Spinal cord (tissue), 10 donors: ENCODE measurements around the gene SUFU. TPM values are rescaled to one million over a fixed set of nuclear protein-coding genes. Genes with fewer than 3 reads are reported as not detected.
A peak's percentile ranks its signal among the peaks of the same experiment; 100 is the strongest.

Experiments used
- DNase-seq, 6 donors: peaks; one replicate each; pipeline versions ENCODE4 v3.0.0 to v3.0.0-alpha.2; 2013 to 2015; ENCODE audit warnings: low spot score in 6 of 6, low read depth in 4 of 6
- H3K27ac ChIP-seq: one replicate; pipeline ENCODE4 v1.5.1; 2013; ENCODE audit warnings: low read depth, low read length, control low read depth
- H3K27me3 ChIP-seq: one replicate; pipeline ENCODE4 v1.6.1; 2013; ENCODE audit warnings: low read length; ENCODE audit not compliant: control insufficient read depth, insufficient read depth
- H3K36me3 ChIP-seq: one replicate; pipeline ENCODE4 v1.6.1; 2013; ENCODE audit warnings: low read length; ENCODE audit not compliant: control insufficient read depth, insufficient read depth
- H3K4me1 ChIP-seq: one replicate; pipeline ENCODE4 v1.6.1; 2013; ENCODE audit warnings: low read length; ENCODE audit not compliant: control insufficient read depth, insufficient read depth
- H3K4me3 ChIP-seq: one replicate; pipeline ENCODE4 v1.5.1; 2013; ENCODE audit warnings: low read depth, low read length, control low read depth
- H3K9me3 ChIP-seq: one replicate; pipeline ENCODE4 v1.6.1; 2013; ENCODE audit warnings: low read length; ENCODE audit not compliant: control insufficient read depth, insufficient read depth
- WGBS: methylation state at CpG from one replicate; pipeline ENCODE4 v1.1.5; 2013; ENCODE audit warnings: missing lambda C conversion rate; ENCODE audit not compliant: insufficient coverage; 5-methylcytosine and 5-hydroxymethylcytosine counted together
- polyA plus RNA-seq, 2 donors: library from polyadenylated mRNA; unstranded; fragments of 120-200 nt; gene quantifications; one replicate each; pipeline ENCODE4 v1.2.1, GENCODE V29; 2013; ENCODE audit not compliant: insufficient read length in 2 of 2
- total RNA-seq, 2 donors: library from RNA; depleted of rRNA in 1 of 2; stranded (reverse); fragments of 120-200 nt in 1 of 2; fragments of >200 nt in 1 of 2; gene quantifications; one replicate each; pipeline versions ENCODE4 v1.2.3 to v1.2.4, GENCODE V29; 2013 to 2014
- donor health status: healthy.

SUFU gene
- total and polyA plus RNA-seq, 4 donors: 6.8 to 27.0 (median 17.9) TPM

DNA sequence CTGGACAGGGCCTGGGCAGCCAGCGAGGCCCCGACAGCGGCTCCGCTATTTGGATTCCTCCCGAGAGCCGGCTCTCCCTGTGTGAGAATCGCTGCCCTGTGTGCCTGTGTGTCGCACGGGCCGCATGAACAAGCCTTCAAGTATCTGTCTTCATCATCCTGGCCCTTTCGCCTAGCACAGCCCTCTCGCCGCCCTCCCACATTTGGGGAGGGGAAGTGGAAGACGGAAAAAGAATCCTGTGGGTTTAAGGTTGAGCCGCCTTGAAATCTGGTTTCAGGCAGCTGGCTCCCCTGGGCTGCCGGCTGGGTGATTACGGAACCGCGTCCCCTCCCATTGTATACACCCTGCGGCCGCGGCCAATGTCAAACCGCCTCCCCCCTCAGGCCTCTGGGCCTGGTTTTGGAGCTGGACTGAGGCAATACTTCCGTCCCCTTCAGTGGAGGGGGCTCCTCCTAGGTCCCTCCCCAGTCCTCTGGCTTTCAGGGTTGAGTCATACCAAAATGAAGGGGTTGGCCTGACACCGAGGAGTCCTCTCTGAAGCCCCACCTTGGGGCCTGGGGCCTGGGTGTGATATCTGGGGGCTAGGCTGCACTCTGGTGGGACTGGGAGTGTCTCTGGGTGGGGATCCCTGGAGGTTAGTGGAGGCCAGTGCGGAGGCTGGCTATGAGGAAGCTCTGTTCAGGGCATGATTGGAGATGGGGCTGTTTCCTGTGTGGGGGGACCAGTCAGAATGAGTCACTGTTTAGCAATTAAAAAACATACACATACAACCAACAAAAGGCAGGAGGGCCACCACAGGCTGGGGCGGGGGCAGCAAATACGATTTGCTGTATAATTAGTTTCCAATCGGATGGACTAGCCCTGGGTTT, 142.2 kb downstream of the SUFU start:
- peak overlapping the region; percentile 82 for H3K4me3 ChIP-seq
- peak in 2 of 6 donors; percentile 77 to 78 for DNase-seq
- under 1% methylated on average over 17 of the region's 29 CpGs for WGBS
- no peaks in the 10 kb centered on the region for H3K27me3 ChIP-seq
- H3K27ac ChIP-seq: peak overlapping the region; percentile 98
- peaks cover 48% of the 10 kb centered on the region for H3K36me3 ChIP-seq
- no peaks in the 10 kb centered on the region for H3K9me3 ChIP-seq
- peaks cover 52% of the 10 kb centered on the region for H3K4me1 ChIP-seq

DNA sequence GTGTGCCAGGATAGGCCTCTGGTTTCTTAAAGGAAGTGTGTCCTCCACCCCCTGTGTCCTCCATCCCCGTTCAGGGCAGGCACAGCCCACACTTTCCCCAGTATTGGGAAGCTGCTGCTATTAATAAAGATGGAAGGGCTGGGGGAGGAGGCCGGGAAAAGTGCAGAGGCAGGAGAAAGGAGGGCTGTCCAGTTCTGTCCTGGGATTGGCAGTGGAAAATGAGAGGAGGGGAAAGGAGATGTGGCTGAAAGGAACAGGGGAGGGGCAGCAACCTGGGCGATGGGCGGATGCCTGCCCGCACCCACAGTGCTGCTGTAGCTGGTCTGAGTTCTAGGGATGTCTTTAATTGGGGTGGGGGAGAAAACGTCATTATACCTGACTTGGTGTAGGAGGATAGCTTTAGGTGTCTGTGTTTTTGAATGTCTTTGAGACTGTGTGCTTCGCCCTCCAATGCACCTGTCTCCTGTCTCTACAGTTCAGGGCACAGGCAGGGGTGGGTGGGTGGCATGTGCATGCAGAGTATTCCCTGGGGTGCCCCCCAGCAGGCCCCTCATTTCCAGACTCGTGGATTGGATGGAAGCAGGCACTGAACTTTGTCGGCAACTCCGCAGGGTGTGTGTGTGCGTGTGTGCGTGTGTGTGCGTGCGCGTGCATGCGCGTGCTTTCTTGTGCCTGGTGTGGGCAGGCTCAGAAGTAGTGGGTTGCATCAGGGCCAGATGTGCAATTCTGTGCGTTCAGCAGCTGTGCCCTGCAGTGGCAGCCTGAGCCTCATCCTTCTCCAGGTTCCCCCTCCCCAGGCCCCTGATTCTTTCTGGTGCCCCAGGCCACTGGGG, 143.1 kb downstream of the SUFU start:
- Histone ChIP-seq H3K4me1 (peaks cover 61% of the 10 kb centered on the region), H3K9me3 (no peaks in the 10 kb centered on the region), H3K4me3 (peak overlapping the region; percentile 82), H3K36me3 (peaks cover 57% of the 10 kb centered on the region), H3K27me3 (no peaks in the 10 kb centered on the region), H3K27ac (peak overlapping the region; percentile 98)
- peak in 2 of 6 donors; percentile 67 to 80 for DNase-seq
- 10% methylated on average over 8 of the region's 18 CpGs for WGBS

DNA sequence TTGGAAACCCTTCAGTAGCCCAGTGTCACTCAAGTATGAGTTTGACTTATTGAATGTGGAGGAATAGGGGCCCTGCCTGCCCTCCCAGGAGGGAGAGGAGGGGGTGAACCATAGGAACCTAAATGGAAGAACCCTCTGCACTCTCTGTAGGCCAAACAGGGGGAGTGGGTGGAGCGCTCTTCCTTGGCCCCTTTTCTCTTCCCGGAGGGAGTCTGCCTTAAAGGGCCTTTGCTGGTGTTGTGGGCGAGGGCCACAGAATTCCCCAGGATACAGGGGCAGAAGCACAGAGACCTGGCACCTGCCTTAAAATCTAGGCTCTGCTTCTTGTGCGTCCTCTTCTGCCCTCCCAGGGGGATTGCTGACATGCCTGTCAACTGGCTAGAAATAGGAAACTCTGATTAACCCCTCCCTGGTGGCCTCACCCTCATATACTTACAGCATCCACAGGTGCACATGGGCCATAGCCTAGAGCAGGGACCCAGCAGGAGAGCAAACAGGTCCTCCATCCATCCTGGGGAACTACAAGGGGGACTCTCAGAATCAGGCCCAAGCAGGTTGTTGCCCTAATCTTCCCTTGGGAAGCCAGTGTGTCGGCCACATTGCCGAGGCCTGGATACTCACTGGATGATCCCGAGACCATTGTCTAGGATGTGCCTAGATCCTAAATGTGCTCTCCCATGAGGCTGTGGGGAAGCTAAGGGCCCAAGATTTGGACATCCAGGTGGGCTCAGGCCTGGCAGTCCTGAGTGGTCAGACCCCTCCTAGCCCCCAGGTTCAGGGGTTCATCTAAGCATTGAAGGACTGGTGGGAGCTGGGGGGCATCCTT, 143.9 kb downstream of the SUFU start:
- no peak for DNase-seq
- Histone ChIP-seq H3K4me1 (peaks cover 69% of the 10 kb centered on the region), H3K27ac (peak overlapping the region; percentile 98), H3K4me3 (peak overlapping the region; percentile 82), H3K36me3 (peaks cover 65% of the 10 kb centered on the region), H3K9me3 (no peaks in the 10 kb centered on the region), H3K27me3 (no peaks in the 10 kb centered on the region)
- 17% methylated on average over 7 of the region's 7 CpGs for WGBS

DNA sequence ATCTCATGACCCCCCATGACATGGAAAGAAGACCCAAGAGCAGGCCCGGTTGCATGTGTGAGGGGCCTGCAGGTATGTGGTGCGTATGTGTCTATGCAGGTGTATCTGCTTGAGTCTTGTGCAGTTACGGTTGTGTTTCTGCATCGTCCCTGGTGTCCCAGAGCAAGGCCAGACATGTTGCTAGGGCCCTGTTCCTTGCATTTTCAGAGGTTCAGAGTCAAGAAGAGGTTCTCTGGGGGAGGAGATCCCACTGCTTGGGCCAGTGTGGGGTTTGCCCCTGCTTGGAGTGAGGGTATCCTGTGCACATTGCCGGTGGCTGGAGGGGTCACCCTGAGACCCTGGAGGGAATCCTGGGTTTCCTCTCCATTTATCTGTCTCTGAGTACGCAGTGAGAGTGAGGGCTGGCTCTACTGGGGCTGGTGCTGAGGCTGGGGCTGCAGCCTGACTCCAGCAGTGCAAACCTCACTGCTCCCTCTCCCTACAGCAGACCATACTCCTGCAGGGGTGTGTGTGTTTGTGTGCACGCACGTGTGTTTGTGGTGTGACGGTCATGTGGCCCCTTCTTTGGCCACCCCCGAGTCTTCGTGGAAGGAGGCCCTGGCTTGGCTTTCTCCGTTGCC, 144.6 kb downstream of the SUFU start:
- peak overlapping the region; percentile 82 for H3K4me3 ChIP-seq
- peaks cover 75% of the 10 kb centered on the region for H3K4me1 ChIP-seq
- H3K9me3 ChIP-seq: no peaks in the 10 kb centered on the region
- H3K27me3 ChIP-seq: no peaks in the 10 kb centered on the region
- no peak for DNase-seq
- 26% methylated on average over 8 of the region's 12 CpGs for WGBS
- H3K36me3 ChIP-seq: peaks cover 72% of the 10 kb centered on the region
- peak overlapping the region; percentile 98 for H3K27ac ChIP-seq

DNA sequence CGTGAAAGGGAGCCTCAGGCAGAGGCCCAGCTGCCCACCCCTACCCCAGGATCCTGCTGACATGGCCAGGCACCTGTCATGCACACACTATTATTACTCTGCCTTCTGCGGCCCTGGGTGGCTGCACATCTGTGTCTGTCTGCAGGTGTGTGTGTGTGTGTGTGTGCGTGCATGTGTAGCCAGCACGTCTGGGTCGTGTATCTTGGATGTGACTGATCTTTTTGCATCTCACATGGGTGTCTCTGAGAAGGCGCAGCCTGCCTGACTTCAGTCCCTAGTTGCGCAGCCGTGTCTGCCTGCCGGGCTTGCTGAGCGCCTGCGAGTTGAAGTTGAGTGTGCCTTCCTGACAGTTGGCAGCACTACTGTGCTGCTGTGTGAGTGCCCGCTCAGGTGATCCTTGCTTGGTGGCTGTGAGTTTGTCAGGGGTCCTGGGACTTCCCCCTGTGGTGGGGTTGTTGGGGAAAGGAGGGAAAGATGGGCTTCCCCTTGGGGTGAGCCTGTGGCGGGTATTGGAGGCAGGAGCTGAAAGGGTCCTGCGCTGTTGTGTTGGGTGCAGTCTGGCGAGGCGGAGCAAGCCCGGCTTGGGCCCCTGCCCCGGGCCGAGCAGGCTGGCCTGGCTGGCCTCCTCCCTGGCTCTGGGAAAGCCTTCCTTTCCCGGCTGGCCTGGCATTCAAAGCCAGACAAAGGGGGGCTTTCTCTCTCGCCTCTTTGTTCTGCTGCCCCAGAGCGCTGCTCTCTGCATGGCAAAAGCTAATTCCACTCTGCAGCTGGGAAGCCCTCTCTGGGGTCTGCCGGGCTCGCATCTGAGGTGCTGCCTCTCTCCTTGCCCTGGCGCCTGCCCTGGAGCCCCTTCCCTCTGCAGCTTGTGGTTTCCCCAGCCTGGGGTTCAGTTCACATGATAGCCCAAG, 145.4 kb downstream of the SUFU start:
- DNase-seq: peak in 2 of 6 donors; percentile 82 to 87
- 10% methylated on average over 24 of the region's 25 CpGs for WGBS
- Histone ChIP-seq H3K4me1 (peaks cover 75% of the 10 kb centered on the region), H3K27me3 (no peaks in the 10 kb centered on the region), H3K36me3 (peaks cover 78% of the 10 kb centered on the region), H3K27ac (peak overlapping the region; percentile 98), H3K9me3 (no peaks in the 10 kb centered on the region), H3K4me3 (peak overlapping the region; percentile 82)

DNA sequence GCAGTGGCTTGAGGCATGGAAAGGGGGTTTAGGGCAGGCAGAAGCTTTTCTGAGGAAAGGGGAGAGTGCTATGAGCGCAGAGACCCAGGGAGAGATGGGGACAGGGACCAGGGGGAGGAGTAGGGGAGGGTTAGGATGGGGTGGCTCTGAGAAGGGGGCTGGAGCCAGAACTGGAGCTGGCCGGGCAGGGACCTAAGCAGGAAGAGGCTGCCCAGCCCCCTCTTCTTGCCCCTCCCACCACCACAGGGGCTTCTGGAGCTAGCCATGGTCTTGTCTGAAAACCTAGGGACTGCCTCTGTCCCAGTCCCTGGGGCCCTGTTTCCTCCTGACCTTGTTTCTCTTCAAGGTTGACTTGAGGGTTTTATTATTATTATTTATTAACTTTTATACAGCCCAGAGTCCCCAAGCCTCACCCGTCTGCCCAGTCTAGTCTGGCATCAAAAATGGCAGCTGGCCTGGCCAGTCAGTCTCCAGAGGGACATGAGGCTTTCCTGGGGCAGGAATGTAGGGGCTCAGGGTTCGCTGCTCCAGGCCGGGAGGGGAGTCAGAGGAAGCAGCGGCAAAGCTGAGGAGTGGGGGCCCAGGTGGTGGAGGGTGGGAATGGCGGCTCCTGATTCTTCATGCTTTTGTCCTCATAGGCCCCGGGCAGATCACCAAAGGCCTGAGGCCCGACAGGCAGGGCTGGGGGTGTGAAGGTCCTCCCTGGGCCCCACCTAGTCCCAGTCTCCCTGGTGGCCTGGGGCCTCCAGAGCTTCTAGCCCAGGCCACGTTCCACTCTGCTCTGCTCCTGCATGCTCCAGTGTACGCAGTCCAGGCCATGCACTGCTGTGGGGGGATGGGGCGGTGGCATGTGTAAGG, 146.3 kb downstream of the SUFU start:
- peaks cover 81% of the 10 kb centered on the region for H3K4me1 ChIP-seq
- H3K9me3 ChIP-seq: no peaks in the 10 kb centered on the region
- peaks cover 87% of the 10 kb centered on the region for H3K36me3 ChIP-seq
- peak overlapping the region; percentile 98 for H3K27ac ChIP-seq
- no peak for DNase-seq
- no peaks in the 10 kb centered on the region for H3K27me3 ChIP-seq
- WGBS: 27% methylated on average over 10 of the region's 12 CpGs
- peak overlapping the region; percentile 82 for H3K4me3 ChIP-seq

DNA sequence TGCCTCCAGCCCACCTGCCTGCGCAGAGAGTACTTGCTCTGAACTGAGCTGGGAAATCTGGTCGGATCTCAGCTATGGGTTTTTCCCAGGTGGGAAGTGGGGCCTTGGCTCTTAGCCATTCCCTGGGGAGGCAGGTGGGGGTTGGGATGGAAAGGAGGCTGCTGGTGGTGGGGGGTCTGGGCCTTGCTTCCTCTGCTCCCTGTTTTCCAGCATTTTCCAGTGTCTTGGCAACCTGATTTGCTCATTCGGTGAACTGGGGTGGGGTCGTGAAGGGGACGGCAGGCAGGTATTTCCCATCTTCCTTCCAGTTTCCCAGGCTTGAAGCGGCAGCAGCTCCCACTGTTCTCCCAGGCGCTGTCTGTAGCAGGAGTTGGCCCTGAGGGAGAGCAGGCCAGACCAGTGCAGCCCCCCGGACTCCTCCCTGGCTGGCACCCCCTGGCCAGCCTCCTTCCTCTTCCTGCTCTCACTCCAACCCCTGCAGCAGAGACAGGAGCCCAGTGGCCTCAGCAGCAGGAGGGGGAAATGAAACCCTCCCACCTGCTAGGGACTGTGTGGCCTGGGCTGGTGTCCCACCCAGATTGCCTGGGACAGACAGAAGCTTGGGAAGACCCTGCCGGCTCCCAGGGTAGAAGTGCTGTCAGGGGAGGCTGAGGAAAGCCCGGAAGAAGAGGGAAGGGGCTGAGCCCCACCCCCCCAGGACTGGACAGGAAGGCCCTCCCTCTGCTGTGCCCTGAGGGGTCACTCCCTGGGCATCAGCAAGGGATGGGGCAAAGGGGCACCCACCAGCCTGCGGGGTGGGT, 147.1 kb downstream of the SUFU start:
- Histone ChIP-seq H3K9me3 (no peaks in the 10 kb centered on the region), H3K4me1 (peaks cover 82% of the 10 kb centered on the region), H3K27ac (peak overlapping the region; percentile 98), H3K4me3 (peak overlapping the region; percentile 6), H3K36me3 (peaks cover 91% of the 10 kb centered on the region), H3K27me3 (no peaks in the 10 kb centered on the region)
- WGBS: 63% methylated on average over 10 of the region's 11 CpGs
- no peak for DNase-seq
